SK-N-SH (cell line): ENCODE results near the gene SP6. TPM values are rescaled to one million over a fixed set of nuclear protein-coding genes. Genes with fewer than 3 reads are reported as not detected.

Experiments
- CTCF ChIA-PET: fragments of 300-600, 350-600 bp; formaldehyde crosslinking; extraction: SDS; loops from one replicate; lab custom pipeline; 2021; lab: Yijun Ruan, JAX
- POLR2A ChIA-PET: fragments of 350-600 bp; sonication (Branson Sonifier 250); formaldehyde crosslinking; extraction: SDS; loops from one replicate; lab custom pipeline; 2020; ENCODE audit warnings: antibody characterized with exemption, inconsistent platforms; lab: Yijun Ruan, JAX
- DNase-seq: peaks from one replicate; pipeline ENCODE4 v3.0.0; 2012
- H2AFZ ChIP-seq: fragments of 200-600 bp; sonication (generic); 2 replicates; pipeline ENCODE4 v1.8.1; 2016; ENCODE audit warnings: antibody characterized with exemption, mild to moderate bottlenecking, low read depth
- H3F3A ChIP-seq: fragments of 200-600 bp; sonication (generic); replicated peaks from 2 replicates; pipeline ENCODE3; 2016; ENCODE audit warnings: antibody characterized with exemption, mild to moderate bottlenecking; ENCODE audit not compliant: insufficient read depth
- H3K27ac ChIP-seq, 2 experiments: fragments of 200-500 bp in 1 of 2; fragments of 200-600 bp in 1 of 2; sonication (Bioruptor generic) in 1 of 2; sonication (generic), shearing (Covaris generic) in 1 of 2; 2 replicates each; pipeline versions ENCODE4 v1.5.1 to v1.6.1; 2014 to 2016; ENCODE audit warnings: low read depth in 2 of 2, inconsistent platforms in 1 of 2, low read length in 1 of 2, mild to moderate bottlenecking in 1 of 2, mixed read lengths in 1 of 2
- H3K27me3 ChIP-seq: fragments of 200-600 bp; sonication (generic), shearing (Covaris generic); 2 replicates; pipeline ENCODE4 v1.6.1; 2016; ENCODE audit warnings: mixed run types; ENCODE audit not compliant: insufficient read depth
- H3K36me3 ChIP-seq, 2 experiments: fragments of 200-500 bp in 1 of 2; fragments of 200-600 bp in 1 of 2; sonication (Bioruptor generic) in 1 of 2; sonication (generic) in 1 of 2; replicated peaks in 1 of 2; 2 replicates each; pipeline versions ENCODE3 to v1.5.1; 2014 to 2016; ENCODE audit warnings: low read length in 1 of 2, mild to moderate bottlenecking in 1 of 2; ENCODE audit not compliant: insufficient read depth in 2 of 2, control insufficient read depth in 1 of 2
- H3K4me1 ChIP-seq, 2 experiments: fragments of 200-500 bp in 1 of 2; fragments of 200-600 bp in 1 of 2; sonication (Bioruptor generic) in 1 of 2; sonication (generic), shearing (Covaris generic) in 1 of 2; 2 replicates each; pipeline versions ENCODE4 v1.5.1 to v1.6.1; 2014 to 2016; ENCODE audit warnings: low read depth in 1 of 2, low read length in 1 of 2, mixed run types in 1 of 2; ENCODE audit not compliant: insufficient read depth in 2 of 2, control insufficient read depth in 1 of 2
- H3K4me2 ChIP-seq: fragments of 200-600 bp; sonication (generic), shearing (Covaris generic); 2 replicates; pipeline ENCODE4 v1.6.1; 2017; ENCODE audit warnings: mixed run types
- H3K4me3 ChIP-seq, 2 experiments: fragments of 200-500 bp in 1 of 2; fragments of 200-600 bp in 1 of 2; sonication (Bioruptor generic) in 1 of 2; sonication (generic), shearing (Covaris generic) in 1 of 2; 2 replicates each; pipeline versions ENCODE4 v1.5.1 to v1.8.1; 2014 to 2016; ENCODE audit warnings: low read depth in 2 of 2, inconsistent platforms in 1 of 2, low read length in 1 of 2, mild to moderate bottlenecking in 1 of 2, mixed read lengths in 1 of 2, moderate library complexity in 1 of 2
- H3K79me2 ChIP-seq: fragments of 200-600 bp; sonication (generic); 2 replicates; pipeline ENCODE4 v1.8.1; 2017; ENCODE audit warnings: mild to moderate bottlenecking; ENCODE audit not compliant: insufficient read depth
- H3K9ac ChIP-seq: fragments of 200-600 bp; sonication (generic); 2 replicates; pipeline ENCODE4 v1.6.1; 2017; ENCODE audit warnings: mixed run types
- H3K9me2 ChIP-seq: fragments of 200-600 bp; sonication (generic); 2 replicates; pipeline ENCODE4 v1.6.1; 2017; ENCODE audit warnings: mixed run types
- H3K9me3 ChIP-seq: fragments of 200-600 bp; sonication (generic); 2 replicates; pipeline ENCODE4 v1.6.1; 2017; ENCODE audit warnings: mixed run types, mild to moderate bottlenecking, moderate library complexity
- H4K20me1 ChIP-seq: fragments of 200-600 bp; sonication (generic); 2 replicates; pipeline ENCODE4 v1.6.1; 2017; ENCODE audit warnings: mild to moderate bottlenecking, mixed run types; ENCODE audit not compliant: insufficient read depth
- CHD2 ChIP-seq: fragments of 150-350 bp; IDR thresholded peaks from 2 replicates; pipeline ENCODE4 v1.6.1; 2018; ENCODE audit warnings: low read length; ENCODE audit not compliant: partially characterized antibody
- CTCF ChIP-seq: fragments of 200-600 bp; sonication (generic); IDR thresholded peaks from 2 replicates; pipeline ENCODE4 v1.6.1; 2017; ENCODE audit warnings: antibody characterized with exemption, mild to moderate bottlenecking, moderate library complexity
- EP300 ChIP-seq, 2 experiments: IDR thresholded peaks; 2 replicates each; pipeline versions ENCODE4 v1.4.0 to v1.6.1; 2012; ENCODE audit warnings: borderline replicate concordance in 1 of 2, low read depth in 1 of 2, low read length in 1 of 2
- EZH2phosphoT487 ChIP-seq: fragments of 200-600 bp; sonication (generic); IDR thresholded peaks from 2 replicates; pipeline ENCODE4 v1.6.1; 2017; ENCODE audit warnings: low read depth, mixed run types, mild to moderate bottlenecking, antibody characterized with exemption, moderate library complexity, borderline replicate concordance
- FOSL2 ChIP-seq: IDR thresholded peaks from 2 replicates; pipeline ENCODE4 v1.4.0; 2012; ENCODE audit warnings: low read depth, mild to moderate bottlenecking, moderate library complexity, borderline replicate concordance
- FOXM1 ChIP-seq: IDR thresholded peaks from 2 replicates; pipeline ENCODE4 v1.4.0; 2012; ENCODE audit warnings: low read depth, mild to moderate bottlenecking
- GATA2 ChIP-seq: sonication (generic); formaldehyde crosslinking; IDR thresholded peaks from 2 replicates; pipeline ENCODE4 v1.5.0; 2020; ENCODE audit warnings: mild to moderate bottlenecking, missing genetic modification reagents
- IRF3 ChIP-seq: fragments of 150-350 bp; IDR thresholded peaks from 2 replicates; pipeline ENCODE4 v1.6.1; 2016; ENCODE audit warnings: mild to moderate bottlenecking, low read depth, low read length
- NFIC ChIP-seq: IDR thresholded peaks from 2 replicates; pipeline ENCODE4 v1.4.0; 2012; ENCODE audit warnings: borderline replicate concordance
- PBX3 ChIP-seq: IDR thresholded peaks from 2 replicates; pipeline ENCODE4; 2012
- RAD21 ChIP-seq: IDR thresholded peaks from 2 replicates; pipeline ENCODE4 v1.6.1; 2012; ENCODE audit warnings: mild to moderate bottlenecking, low read length
- RFX5 ChIP-seq: IDR thresholded peaks from 2 replicates; pipeline ENCODE4 v1.6.1; 2012; ENCODE audit warnings: mild to moderate bottlenecking, improper control_type of control experiment, low read length
- SIN3A ChIP-seq: IDR thresholded peaks from 2 replicates; pipeline ENCODE4 v1.6.1; 2012; ENCODE audit warnings: low read depth, mild to moderate bottlenecking, low read length, moderate library complexity, borderline replicate concordance
- TAF1 ChIP-seq: IDR thresholded peaks from 2 replicates; pipeline ENCODE4 v1.6.1; 2012; ENCODE audit warnings: low read depth, mild to moderate bottlenecking, low read length, moderate library complexity, borderline replicate concordance
- TCF12 ChIP-seq: IDR thresholded peaks from 2 replicates; pipeline ENCODE4 v1.4.0; 2012
- USF1 ChIP-seq: IDR thresholded peaks from 2 replicates; pipeline ENCODE4 v1.4.0; 2012; ENCODE audit warnings: low read depth, borderline replicate concordance
- ZBTB33 ChIP-seq: IDR thresholded peaks from 2 replicates; pipeline ENCODE4 v1.4.0; 2012; ENCODE audit warnings: low read depth, borderline replicate concordance
- WGBS: methylation state at CpG from one replicate; pipeline ENCODE4 v1.1.6; 2017; ENCODE audit warnings: low lambda C conversion rate; 5-methylcytosine and 5-hydroxymethylcytosine counted together
- polyA plus RNA-seq, 3 experiments: library from polyadenylated mRNA; depleted of rRNA; stranded (reverse); fragments of >200 nt; gene quantifications; 2 replicates each; pipeline ENCODE4 v1.2.3, GENCODE V29; 2012

The SP6 gene
- polyA plus RNA-seq, 1 of the 3 experiments (the other 2 are of a cell fraction), result 0.03 TPM

- Histone ChIP-seq H3K9me3 (no peaks in the 10 kb centered on the region), H3K9ac (no peak overlapping the region), H3K4me1 (no peaks in the 10 kb centered on the region), H3K36me3 (peaks cover 9 to 76% of the 10 kb centered on the region in 2 experiments), H3K9me2 (no peaks in the 10 kb centered on the region), H3K27ac (no peak overlapping the region), H2AFZ (no peak overlapping the region), H3K4me3 (no peak overlapping the region), H3K79me2 (no peaks in the 10 kb centered on the region), H4K20me1 (0 out of 2 replicates have a peak, but pooled peaks cover 6% of the 10 kb centered on the region), H3K27me3 (no peaks in the 10 kb centered on the region), H3F3A (peaks cover 5% of the 10 kb centered on the region), H3K4me2 (no peak overlapping the region)
- POLR2A ChIA-PET, result no interaction called here
- WGBS, result 89% methylated on average over 18 of the region's 18 CpGs
- no peak for TF ChIP-seq EP300 (IDR thresholded peaks at IDR 0.05; ENCODE audit: borderline replicate concordance in 1 of 2, low read depth in 1 of 2, low read length in 1 of 2)
- no peak for TF ChIP-seq RFX5
- TF ChIP-seq FOSL2, result no peak
- TF ChIP-seq RAD21, result no peak
- TF ChIP-seq NFIC, result no peak
- no peak for TF ChIP-seq GATA2 (CRISPR knock-in tag)
- TF ChIP-seq FOXM1, result no peak
- no peak for TF ChIP-seq EZH2phosphoT487
- no peak for TF ChIP-seq PBX3
- no peak for TF ChIP-seq CHD2
- no peak for TF ChIP-seq TCF12
- no peak for TF ChIP-seq ZBTB33
- no peak for TF ChIP-seq IRF3
- no peak for TF ChIP-seq SIN3A
- TF ChIP-seq TAF1, result no peak
- no peak for TF ChIP-seq CTCF
- no peak for TF ChIP-seq USF1
- DNase-seq, result peak; percentile 17
- CTCF ChIA-PET, result no interaction called here
These were observed 38.6 kb downstream of the SP6 start for GRCh38 chr17:47812146-47812920.
